HEK293 (cell line): ENCODE measurements around the gene RPS19.

ENCODE experiments used
- HOXC10 ChIP-seq: sonication (generic); formaldehyde crosslinking; IDR thresholded peaks from 2 replicates; pipeline ENCODE4 v1.8.1; 2023; ENCODE audit warnings: mild to moderate bottlenecking, missing genetic modification reagents
- KLF17 ChIP-seq: fragments of 450-650 bp; formaldehyde crosslinking; IDR thresholded peaks from 2 replicates; pipeline ENCODE4 v1.5.1; 2016; ENCODE audit warnings: missing biosample characterization, missing genetic modification characterization
- SP7 ChIP-seq: fragments of 450-650 bp; formaldehyde crosslinking; IDR thresholded peaks from 2 replicates; pipeline ENCODE4 v1.5.1; 2016; ENCODE audit warnings: missing biosample characterization, missing genetic modification characterization
- WT1 ChIP-seq: fragments of 450-650 bp; formaldehyde crosslinking; IDR thresholded peaks from 2 replicates; pipeline ENCODE4 v1.5.1; 2016; ENCODE audit warnings: missing biosample characterization, missing genetic modification characterization
- ZBTB1 ChIP-seq: fragments of 450-650 bp; formaldehyde crosslinking; IDR thresholded peaks from 2 replicates; pipeline ENCODE4 v1.5.1; 2016; ENCODE audit warnings: missing biosample characterization, missing genetic modification characterization
- ZBTB11 ChIP-seq: fragments of 450-650 bp; formaldehyde crosslinking; conservative IDR thresholded peaks from 2 replicates; pipeline ENCODE4 v1.5.1; 2016; ENCODE audit warnings: low read depth, missing biosample characterization, missing genetic modification characterization
- ZBTB20 ChIP-seq: fragments of 450-650 bp; formaldehyde crosslinking; IDR thresholded peaks from 2 replicates; pipeline ENCODE4 v1.5.1; 2016; ENCODE audit warnings: missing biosample characterization, missing genetic modification characterization
- ZEB2 ChIP-seq: fragments of 450-650 bp; formaldehyde crosslinking; IDR thresholded peaks from 2 replicates; pipeline ENCODE4 v1.5.1; 2016; ENCODE audit warnings: missing biosample characterization, missing genetic modification characterization
- ZFP69B ChIP-seq: fragments of 450-650 bp; formaldehyde crosslinking; IDR thresholded peaks from 2 replicates; pipeline ENCODE4 v1.5.1; 2016; ENCODE audit warnings: missing biosample characterization, missing genetic modification characterization
- ZNF10 ChIP-seq: fragments of 450-650 bp; formaldehyde crosslinking; IDR thresholded peaks from 2 replicates; pipeline ENCODE4 v1.5.1; 2017; ENCODE audit warnings: missing biosample characterization, missing genetic modification characterization
- ZNF155 ChIP-seq: fragments of 450-650 bp; formaldehyde crosslinking; IDR thresholded peaks from 2 replicates; pipeline ENCODE4 v1.5.1; 2016; ENCODE audit warnings: missing biosample characterization, missing genetic modification characterization
- ZNF221 ChIP-seq: fragments of 450-650 bp; formaldehyde crosslinking; IDR thresholded peaks from 2 replicates; pipeline ENCODE4 v1.5.1; 2017; ENCODE audit warnings: missing biosample characterization, missing genetic modification characterization, borderline replicate concordance
- ZNF223 ChIP-seq: fragments of 450-650 bp; formaldehyde crosslinking; IDR thresholded peaks from 2 replicates; pipeline ENCODE4 v1.5.1; 2016; ENCODE audit warnings: missing biosample characterization, missing genetic modification characterization
- ZNF274 ChIP-seq, 2 experiments: fragments of 200-500 bp in 1 of 2; fragments of 450-650 bp in 1 of 2; sonication (Bioruptor generic) in 1 of 2; formaldehyde crosslinking in 1 of 2; IDR thresholded peaks; 2 replicates each; pipeline versions ENCODE4 v1.5.1 to v1.6.1; 2014 to 2016; ENCODE audit warnings: borderline replicate concordance in 1 of 2, inconsistent platforms in 1 of 2, low read length in 1 of 2, missing biosample characterization in 1 of 2, missing genetic modification characterization in 1 of 2
- ZNF302 ChIP-seq: fragments of 450-650 bp; formaldehyde crosslinking; IDR thresholded peaks from 2 replicates; pipeline ENCODE4 v1.5.1; 2016; ENCODE audit warnings: missing biosample characterization, missing genetic modification characterization, low read depth
- ZNF324 ChIP-seq: fragments of 450-650 bp; formaldehyde crosslinking; IDR thresholded peaks from 2 replicates; pipeline ENCODE4 v1.5.1; 2016; ENCODE audit warnings: missing biosample characterization, missing genetic modification characterization
- ZNF341 ChIP-seq: fragments of 450-650 bp; formaldehyde crosslinking; IDR thresholded peaks from 2 replicates; pipeline ENCODE4; 2016; ENCODE audit warnings: low read depth, missing biosample characterization, missing genetic modification characterization
- ZNF449 ChIP-seq: fragments of 450-650 bp; formaldehyde crosslinking; IDR thresholded peaks from 2 replicates; pipeline ENCODE4 v1.5.1; 2017; ENCODE audit warnings: missing biosample characterization, mild to moderate bottlenecking, missing genetic modification characterization, moderate library complexity
- ZNF624 ChIP-seq: fragments of 450-650 bp; formaldehyde crosslinking; IDR thresholded peaks from 2 replicates; pipeline ENCODE4 v1.5.1; 2017; ENCODE audit warnings: missing biosample characterization, missing genetic modification characterization
- ZNF792 ChIP-seq: fragments of 450-650 bp; formaldehyde crosslinking; IDR thresholded peaks from 2 replicates; pipeline ENCODE4 v1.5.1; 2016; ENCODE audit warnings: missing biosample characterization, missing genetic modification characterization
- TF ChIP-seq, protein P1 (sequence below): fragments of 450-650 bp; formaldehyde crosslinking; IDR thresholded peaks from 2 replicates; pipeline ENCODE4 v1.5.1; 2016; ENCODE audit warnings: missing biosample characterization, missing genetic modification characterization
- TF ChIP-seq, protein P2 (sequence below): fragments of 450-650 bp; formaldehyde crosslinking; IDR thresholded peaks from 2 replicates; pipeline ENCODE4 v1.5.1; 2017; ENCODE audit warnings: missing biosample characterization, missing genetic modification characterization
- TF ChIP-seq, protein P3 (sequence below): fragments of 450-650 bp; IDR thresholded peaks from 2 replicates; pipeline ENCODE4 v1.5.1; 2018; ENCODE audit warnings: missing biosample characterization, mild to moderate bottlenecking, missing genetic modification characterization
- TF ChIP-seq, protein P4 (sequence below): fragments of 450-650 bp; formaldehyde crosslinking; IDR thresholded peaks from 2 replicates; pipeline ENCODE4 v1.5.1; 2016; ENCODE audit warnings: missing biosample characterization, missing genetic modification characterization

RPS19 gene

DNA sequence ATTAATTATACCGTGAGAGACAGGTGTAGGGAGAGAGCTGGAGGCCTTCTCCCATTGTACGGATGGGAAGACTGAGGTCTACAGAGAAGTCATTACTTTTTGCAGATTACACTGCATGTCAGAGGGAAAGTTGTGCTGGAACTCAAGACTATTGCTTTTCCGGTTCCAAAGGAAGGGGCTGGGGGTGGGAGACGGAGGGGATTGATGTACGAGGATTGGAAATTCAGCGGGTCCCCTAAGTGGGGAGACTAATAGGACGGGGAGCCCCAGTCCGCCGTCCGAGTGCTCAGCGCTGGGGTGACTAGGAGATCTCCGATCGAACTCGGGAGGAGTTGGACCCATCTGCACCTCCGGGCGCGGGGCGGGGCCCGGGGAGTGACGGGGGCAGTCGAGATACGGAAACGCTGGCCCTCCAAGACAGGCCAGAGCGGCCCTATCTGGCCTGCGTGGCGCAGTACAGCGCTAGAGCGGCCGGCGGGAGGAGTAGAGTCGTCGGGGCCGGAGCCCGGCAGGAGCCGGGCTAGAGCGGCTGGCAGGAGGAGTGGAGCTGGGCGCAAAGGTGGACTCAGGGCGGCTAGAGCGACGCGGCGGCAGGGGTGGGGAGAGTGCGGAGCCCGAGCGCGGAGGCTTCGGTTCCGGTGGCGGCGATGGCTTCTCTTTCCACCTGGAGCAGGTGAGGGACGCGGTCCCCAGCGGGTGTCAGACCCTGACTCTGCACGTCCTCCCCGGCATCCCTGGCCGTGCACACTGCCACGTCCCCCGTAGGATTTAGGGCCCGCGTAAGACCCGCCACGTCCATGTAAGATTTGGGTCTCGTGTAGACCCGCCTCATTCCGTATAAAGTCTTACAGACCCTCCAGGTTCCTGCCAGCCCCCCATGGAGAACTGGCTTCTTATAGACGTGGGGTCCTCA is 24.0 kb downstream of the RPS19 start (continued):
- peak; percentile 98 for TF ChIP-seq KLF17
- TF ChIP-seq, protein P1, sequence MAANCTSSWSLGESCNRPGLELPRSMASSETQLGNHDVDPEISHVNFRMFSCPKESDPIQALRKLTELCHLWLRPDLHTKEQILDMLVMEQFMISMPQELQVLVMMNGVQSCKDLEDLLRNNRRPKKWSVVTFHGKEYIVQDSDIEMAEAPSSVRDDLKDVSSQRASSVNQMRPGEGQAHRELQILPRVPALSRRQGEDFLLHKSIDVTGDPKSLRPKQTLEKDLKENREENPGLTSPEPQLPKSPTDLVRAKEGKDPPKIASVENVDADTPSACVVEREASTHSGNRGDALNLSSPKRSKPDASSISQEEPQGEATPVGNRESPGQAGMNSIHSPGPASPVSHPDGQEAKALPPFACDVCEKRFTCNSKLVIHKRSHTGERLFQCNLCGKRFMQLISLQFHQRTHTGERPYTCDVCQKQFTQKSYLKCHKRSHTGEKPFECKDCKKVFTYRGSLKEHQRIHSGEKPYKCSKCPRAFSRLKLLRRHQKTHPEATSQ (tag by site-specific recombination) = peak; percentile 72; the same call in 1 of the 2 replicates
- TF ChIP-seq ZBTB20 (tag by site-specific recombination) = peak; percentile 42; the same call in 1 of the 2 replicates
- no peak; the same call in none of the 2 replicates for TF ChIP-seq WT1 (tag by site-specific recombination)
- TF ChIP-seq ZBTB1 (tag by site-specific recombination) = peak; percentile 62; the same call in 1 of the 2 replicates
- TF ChIP-seq, protein P2, sequence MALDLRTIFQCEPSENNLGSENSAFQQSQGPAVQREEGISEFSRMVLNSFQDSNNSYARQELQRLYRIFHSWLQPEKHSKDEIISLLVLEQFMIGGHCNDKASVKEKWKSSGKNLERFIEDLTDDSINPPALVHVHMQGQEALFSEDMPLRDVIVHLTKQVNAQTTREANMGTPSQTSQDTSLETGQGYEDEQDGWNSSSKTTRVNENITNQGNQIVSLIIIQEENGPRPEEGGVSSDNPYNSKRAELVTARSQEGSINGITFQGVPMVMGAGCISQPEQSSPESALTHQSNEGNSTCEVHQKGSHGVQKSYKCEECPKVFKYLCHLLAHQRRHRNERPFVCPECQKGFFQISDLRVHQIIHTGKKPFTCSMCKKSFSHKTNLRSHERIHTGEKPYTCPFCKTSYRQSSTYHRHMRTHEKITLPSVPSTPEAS (tag by site-specific recombination) = peak; percentile 7; the same call in 1 of the 2 replicates
- peak; percentile 99 for TF ChIP-seq ZEB2 (tag by site-specific recombination)
- TF ChIP-seq ZNF449 (tag by site-specific recombination) = peak; percentile 30; the same call in 1 of the 2 replicates
- no peak for TF ChIP-seq ZNF302 (tag by site-specific recombination)
- TF ChIP-seq ZNF624 (tag by site-specific recombination) = no peak
- 0 out of 2 replicates have a peak, but pooled peaks have one; percentile 26 for TF ChIP-seq ZNF10
- no peak for TF ChIP-seq ZNF274 (IDR thresholded peaks at IDR 0.05; ENCODE audit: low read length)
- TF ChIP-seq ZNF274 (tag by site-specific recombination; IDR thresholded peaks at IDR 0.05; ENCODE audit: borderline replicate concordance) = no peak
- no peak for TF ChIP-seq HOXC10 (CRISPR knock-in tag)
- TF ChIP-seq ZNF223 (tag by site-specific recombination) = no peak
- peak; percentile 61; the same call in 1 of the 2 replicates for TF ChIP-seq ZNF792
- TF ChIP-seq SP7 = peak; percentile 95
- TF ChIP-seq, protein P3, sequence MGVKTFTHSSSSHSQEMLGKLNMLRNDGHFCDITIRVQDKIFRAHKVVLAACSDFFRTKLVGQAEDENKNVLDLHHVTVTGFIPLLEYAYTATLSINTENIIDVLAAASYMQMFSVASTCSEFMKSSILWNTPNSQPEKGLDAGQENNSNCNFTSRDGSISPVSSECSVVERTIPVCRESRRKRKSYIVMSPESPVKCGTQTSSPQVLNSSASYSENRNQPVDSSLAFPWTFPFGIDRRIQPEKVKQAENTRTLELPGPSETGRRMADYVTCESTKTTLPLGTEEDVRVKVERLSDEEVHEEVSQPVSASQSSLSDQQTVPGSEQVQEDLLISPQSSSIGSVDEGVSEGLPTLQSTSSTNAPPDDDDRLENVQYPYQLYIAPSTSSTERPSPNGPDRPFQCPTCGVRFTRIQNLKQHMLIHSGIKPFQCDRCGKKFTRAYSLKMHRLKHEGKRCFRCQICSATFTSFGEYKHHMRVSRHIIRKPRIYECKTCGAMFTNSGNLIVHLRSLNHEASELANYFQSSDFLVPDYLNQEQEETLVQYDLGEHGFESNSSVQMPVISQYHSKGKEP (tag by site-specific recombination) = peak; percentile 76
- peak; percentile 89 for TF ChIP-seq ZBTB11 (tag by site-specific recombination)
- TF ChIP-seq ZNF221 (tag by site-specific recombination) = peak; percentile 86; the same call in 1 of the 2 replicates
- TF ChIP-seq ZNF324 = peak; percentile 98
- TF ChIP-seq, protein P4, sequence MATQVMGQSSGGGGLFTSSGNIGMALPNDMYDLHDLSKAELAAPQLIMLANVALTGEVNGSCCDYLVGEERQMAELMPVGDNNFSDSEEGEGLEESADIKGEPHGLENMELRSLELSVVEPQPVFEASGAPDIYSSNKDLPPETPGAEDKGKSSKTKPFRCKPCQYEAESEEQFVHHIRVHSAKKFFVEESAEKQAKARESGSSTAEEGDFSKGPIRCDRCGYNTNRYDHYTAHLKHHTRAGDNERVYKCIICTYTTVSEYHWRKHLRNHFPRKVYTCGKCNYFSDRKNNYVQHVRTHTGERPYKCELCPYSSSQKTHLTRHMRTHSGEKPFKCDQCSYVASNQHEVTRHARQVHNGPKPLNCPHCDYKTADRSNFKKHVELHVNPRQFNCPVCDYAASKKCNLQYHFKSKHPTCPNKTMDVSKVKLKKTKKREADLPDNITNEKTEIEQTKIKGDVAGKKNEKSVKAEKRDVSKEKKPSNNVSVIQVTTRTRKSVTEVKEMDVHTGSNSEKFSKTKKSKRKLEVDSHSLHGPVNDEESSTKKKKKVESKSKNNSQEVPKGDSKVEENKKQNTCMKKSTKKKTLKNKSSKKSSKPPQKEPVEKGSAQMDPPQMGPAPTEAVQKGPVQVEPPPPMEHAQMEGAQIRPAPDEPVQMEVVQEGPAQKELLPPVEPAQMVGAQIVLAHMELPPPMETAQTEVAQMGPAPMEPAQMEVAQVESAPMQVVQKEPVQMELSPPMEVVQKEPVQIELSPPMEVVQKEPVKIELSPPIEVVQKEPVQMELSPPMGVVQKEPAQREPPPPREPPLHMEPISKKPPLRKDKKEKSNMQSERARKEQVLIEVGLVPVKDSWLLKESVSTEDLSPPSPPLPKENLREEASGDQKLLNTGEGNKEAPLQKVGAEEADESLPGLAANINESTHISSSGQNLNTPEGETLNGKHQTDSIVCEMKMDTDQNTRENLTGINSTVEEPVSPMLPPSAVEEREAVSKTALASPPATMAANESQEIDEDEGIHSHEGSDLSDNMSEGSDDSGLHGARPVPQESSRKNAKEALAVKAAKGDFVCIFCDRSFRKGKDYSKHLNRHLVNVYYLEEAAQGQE (tag by site-specific recombination) = peak; percentile 47; the same call in 1 of the 2 replicates
- no peak for TF ChIP-seq ZNF341
- peak; percentile 87 for TF ChIP-seq ZFP69B (tag by site-specific recombination)
- no peak for TF ChIP-seq ZNF155 (tag by site-specific recombination)
